HG03139 (cell line): ENCODE results near the gene IP6K1.
"Not testable (repeated sequence)": the region's sequence is repeated elsewhere in the genome, so short reads cannot be mapped to it uniquely, and the experiment has no call there.

Experiments used
- ATAC-seq: cut with Tn5 transposase; IDR thresholded peaks from one replicate; pipeline ENCODE4 v1.9.1; 2021; ENCODE audit not compliant: unreplicated experiment

The IP6K1 gene

DNA sequence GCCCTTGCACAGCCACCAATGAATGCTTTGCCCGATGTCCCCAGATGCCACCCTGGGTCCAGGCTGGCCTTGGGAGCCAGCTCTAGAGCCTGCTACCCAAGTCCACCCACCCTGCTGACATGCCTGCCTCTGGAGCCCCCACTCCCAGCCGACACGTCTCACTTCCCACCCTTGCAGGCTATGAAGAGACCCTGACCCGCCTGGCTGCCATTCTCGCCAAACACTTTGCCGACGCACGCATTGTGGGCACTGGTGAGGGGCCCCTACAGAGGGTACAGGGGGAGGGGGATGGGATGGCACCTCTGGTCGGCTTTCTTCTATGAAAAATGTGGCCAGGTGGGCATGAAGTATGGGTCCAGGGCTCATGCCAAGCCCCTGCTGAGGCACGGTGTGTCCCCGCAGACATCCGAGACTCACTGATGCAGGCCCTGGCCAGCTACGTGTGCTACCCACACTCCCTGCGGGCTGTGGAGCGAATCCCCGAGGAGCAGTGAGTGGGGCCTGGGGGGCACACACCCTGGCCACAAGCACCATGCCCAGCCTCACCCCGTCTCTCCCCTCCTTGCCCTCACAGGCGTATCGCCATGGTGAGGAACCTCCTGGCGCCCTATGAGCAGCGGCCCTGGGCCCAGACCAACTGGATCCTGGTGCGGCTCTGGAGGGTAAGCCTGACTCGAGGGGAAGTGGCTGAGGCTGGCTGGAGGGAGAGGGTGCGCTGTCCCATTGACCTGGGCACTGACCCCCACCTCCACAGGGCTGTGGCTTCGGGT, 72.8 kb downstream of the IP6K1 start:
- ATAC-seq, result no peak

DNA sequence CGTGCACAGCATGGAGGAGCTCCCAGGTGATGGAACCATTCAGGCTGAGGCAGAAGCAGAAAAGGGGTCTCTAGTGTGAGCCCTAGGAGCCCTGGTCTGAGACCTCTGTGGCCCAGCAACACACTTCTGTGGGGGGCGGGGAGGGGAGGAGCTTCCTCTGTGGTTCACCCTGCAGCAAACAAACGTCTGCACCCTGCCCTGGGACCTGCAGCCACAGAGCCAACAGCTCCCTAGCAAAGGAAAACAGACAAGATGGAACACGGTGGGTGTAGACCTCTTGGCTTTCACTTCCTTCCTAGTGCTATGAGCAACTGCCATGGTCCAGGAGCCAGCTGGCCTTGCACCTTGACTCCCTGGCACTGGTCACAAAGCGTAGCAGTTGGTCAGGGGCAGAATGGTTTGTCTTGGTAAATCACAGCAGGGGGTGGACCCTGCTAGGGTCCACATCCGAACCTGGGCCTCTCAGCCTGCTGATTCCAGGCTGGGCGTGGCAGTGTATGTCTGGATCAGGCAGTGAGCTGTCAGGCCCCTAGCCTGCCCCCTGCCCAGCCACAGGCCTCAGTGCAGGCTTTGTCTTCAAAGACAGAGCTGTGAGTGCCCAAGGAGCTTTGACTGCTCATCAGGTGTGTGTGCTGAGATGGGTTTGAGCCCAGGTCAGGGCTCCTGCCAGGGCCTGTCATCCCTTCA, 73.6 kb downstream of the IP6K1 start:
- no peak for ATAC-seq

DNA sequence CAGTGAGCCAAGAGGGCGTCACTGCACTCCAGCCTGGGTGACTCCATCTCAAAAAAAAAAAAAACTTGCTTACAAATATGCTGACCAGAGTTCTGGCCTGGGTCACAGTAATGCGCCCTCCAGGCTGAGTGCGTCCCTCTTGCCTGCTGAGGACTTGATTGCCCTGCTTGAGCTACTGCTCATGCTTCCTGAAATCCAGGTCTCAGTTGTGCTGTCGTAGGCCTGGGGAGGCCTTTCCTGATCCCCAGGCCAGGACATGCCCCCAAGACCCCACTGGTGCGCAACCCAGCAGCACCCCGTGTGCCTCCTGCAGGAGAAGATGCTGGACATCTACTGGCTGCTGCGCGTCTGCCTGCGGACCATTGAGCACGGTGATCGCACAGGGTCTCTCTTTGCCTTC, 74.2 kb downstream of the IP6K1 start:
- ATAC-seq, result no peak

DNA sequence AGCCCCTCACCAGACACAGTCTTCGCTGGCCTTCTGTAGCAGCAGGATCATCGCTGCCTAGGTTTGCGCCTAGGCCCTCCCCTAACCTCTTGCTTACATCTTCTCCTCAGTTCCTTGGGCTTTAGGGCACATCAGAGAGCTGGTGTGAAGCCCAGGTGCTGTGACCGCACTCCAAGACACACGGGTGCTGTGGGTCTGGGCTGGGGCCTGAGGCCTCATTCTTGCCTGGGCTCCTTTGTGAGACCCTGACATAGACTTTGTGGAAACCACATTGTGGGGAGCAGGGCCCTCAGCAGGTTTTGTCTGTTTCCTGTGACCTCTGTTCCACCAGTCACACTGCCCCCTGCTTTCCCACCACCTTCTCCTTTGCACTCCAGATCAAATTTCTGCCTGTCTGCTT, 74.9 kb downstream of the IP6K1 start:
- ATAC-seq, result no peak

DNA sequence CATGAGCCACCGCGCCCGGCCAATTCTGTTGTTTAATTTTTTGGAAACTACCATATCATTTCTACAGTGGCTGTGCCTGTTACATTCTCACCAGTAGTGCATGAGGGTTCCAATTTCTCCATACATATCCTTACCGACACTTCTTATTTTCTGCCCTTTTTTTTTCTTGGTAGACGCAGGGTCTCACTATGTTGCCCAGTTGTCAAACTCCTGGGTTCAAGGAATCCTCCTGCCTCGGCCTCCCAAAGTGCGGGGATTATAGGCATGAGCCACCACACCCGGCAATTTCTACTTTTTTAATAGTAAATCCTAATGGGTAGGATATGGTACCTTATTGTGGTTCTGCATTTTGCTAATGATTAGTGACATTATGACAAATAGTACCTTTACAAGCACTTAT, 76.5 kb downstream of the IP6K1 start:
- no peak for ATAC-seq

DNA sequence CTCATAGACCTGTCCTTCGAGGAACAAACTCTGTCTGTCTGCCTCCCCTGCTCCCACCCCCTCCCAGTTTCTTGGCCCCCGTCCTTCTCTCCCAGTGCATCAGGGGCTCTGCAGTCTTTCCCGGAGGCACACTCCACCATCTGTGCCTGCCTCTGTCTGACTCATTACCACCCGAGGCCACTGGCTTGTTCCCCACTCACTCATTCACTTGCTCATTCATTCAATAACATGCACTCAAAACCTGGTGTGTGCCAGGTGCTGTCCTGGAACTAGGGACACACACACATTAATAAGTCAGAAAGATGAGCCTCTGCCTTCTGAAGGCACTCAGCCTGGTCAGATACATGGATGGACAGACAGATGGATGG, 79.2 kb downstream of the IP6K1 start:
- ATAC-seq, result no peak

DNA sequence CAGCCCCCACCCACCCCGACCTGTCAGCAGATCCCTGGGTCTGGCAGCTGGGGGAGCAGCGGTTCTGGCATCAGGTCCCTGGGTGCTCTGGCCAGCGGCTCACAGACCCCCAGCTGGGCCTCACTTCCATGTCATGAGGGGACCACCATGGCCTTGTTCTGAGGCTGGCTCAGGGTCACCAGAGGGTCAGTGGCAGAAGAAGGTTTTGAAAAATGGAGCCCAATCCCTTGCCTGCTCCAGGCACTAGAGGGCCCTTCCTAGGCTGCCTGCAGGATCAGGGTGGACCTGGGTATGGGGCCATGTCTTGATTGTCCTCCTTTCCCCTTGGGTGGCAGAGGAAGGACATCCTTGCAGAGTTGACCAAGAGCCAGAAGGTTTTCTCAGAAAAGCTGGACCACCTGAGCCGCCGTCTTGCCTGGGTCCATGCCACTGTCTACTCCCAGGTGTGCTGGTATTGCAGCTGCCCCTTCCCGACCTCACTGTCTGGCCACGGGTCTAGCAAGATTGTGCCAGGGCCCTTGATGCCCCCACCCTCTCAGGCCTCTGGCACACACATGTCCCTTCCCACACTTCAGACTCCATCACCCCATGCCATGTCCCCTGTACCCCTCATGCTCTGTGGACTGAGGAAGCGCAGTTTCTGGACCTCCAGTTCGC, 79.8 kb downstream of the IP6K1 start:
- no peak for ATAC-seq

DNA sequence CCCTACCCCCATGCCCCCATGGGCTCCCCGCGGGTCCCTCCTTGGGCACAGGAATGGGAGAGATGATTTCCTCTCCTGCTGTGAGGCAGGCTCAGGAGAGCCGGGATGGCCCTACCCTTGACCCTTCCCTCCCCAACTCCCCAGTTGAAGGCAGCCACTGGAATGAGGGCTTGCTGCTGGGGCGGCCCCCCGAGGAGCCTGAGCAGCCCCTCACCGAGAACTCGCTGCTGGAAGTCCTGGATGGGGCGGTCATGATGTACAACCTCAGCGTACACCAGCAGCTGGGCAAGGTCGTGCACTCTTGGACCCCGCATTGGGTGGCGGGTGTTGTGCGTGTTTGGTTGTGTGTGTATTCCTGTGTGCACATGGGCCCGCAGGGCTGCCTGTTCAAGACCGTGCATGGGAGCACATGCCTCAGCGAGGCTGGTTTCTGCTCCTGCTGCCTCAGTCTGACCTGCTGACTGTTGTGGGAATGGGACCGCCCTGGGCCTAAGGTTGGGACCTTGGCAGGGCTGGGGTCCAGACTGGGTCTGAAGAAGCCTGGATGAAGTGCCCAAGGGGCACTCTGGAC, 80.9 kb downstream of the IP6K1 start:
- ATAC-seq, result no peak

DNA sequence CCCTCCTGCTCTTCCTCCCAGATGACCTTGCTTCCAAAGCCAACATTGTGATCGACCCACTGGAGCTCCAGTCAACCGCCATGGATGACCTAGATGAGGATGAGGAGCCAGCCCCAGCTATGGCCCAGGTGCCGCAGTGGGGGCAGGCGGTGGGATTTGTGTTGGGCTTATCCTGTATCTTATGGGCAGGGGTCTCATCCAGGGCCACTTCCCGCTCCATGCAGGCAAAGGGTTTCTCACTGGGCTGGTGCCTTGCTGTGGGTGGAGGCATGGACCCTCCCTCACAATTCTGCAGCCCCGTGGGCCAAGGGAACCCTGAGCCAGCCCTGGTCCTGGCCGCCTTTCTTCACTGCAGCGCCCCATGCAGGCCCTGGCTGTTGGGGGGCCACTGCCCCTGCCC, 81.7 kb downstream of the IP6K1 start:
- ATAC-seq, result no peak

DNA sequence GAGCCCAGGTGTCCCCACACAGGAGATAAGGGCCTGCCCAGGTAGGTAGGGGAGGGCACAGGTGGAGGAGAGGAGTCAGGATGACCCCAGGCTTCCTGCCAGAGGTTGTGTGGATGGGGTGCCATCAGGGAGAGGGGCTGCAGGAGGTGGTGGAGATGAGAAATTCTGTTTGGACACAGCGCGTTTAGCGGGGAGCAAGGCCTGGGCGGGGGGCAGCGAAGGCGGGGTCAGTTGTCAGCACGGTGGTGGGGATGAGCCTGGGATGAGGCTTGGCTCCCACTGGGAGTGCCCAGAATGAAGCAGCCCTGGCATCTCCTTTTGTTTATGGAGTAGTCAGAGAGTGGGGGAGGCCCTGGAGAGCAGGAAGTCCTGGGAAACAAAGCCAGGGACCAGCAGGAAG, 82.4 kb downstream of the IP6K1 start:
- ATAC-seq, result no peak

DNA sequence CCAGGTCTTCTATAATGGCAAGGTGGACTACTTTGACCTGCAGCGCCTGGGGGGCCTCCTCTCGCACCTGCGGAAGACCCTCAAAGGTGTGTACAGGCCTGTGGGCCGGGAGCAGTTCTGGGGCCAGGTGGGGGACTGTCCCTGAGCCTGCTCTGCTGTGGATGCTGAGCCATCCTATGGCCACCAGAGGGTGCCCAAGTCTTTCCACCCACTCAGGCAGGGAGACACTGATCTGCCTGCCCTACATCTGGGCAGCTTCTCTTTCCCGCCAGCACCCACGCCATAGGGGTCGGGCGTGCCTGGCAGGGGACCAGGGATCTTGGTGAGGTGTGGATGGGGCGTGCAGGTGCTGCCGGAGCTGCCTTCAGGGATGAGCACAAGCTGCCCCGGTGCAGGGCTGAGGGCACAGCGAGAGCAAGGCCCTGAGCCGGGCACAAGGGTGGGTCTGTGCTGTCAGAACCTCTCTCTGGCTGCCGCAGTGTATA, 82.9 kb downstream of the IP6K1 start:
- ATAC-seq, result no peak

DNA sequence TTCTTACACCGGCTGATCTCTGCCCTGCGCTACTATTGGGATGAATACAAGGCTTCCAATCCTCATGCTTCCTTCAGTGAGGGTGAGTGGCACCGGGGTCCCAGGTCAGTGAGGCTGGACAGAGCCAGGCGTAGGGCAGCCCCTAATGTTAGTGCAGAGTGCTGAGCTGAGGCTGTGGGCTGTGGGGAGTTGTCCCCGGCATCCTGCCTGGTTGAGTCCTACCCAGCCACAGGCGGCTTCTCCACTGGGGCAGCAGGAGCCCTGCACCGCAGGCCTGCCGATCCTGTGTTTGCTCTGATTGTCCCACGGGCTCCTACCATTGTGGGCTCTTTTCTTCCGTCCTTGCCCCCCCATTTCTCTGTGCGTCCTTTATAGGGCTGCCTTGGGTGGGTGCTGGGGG, 83.7 kb downstream of the IP6K1 start:
- no peak for ATAC-seq

DNA sequence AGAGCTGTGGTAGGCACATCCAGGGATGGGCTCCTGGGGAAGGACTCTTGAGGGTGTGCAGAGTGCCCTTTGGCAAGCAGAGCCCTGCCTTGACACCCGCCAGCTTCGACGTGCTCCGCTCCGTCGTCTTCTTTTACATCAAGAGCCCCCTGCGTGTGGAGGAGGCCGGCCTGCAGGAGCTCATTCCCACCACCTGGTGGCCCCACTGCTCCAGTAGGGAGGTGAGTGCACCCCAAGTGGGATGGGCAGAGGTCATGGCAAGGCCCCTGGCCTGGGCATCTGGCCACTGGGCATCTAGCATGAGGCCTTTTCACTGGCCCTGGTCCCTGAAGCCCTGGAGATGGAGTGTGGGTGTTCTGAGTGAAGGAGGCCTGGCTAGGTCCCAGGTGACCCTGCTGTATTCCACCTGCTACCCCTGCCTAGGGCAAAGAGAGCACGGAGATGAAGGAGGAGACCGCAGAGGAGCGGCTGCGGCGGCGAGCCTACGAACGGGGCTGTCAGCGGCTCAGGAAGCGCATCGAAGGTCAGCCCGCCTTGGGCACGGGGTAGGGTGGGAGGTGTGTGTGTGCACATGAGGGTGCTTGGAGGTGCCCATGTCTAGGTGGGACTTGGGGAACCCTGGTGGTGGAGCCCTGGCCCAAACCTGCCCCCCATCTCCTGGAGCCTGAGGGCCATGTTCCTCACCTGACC, 84.8 kb downstream of the IP6K1 start:
- no peak for ATAC-seq

DNA sequence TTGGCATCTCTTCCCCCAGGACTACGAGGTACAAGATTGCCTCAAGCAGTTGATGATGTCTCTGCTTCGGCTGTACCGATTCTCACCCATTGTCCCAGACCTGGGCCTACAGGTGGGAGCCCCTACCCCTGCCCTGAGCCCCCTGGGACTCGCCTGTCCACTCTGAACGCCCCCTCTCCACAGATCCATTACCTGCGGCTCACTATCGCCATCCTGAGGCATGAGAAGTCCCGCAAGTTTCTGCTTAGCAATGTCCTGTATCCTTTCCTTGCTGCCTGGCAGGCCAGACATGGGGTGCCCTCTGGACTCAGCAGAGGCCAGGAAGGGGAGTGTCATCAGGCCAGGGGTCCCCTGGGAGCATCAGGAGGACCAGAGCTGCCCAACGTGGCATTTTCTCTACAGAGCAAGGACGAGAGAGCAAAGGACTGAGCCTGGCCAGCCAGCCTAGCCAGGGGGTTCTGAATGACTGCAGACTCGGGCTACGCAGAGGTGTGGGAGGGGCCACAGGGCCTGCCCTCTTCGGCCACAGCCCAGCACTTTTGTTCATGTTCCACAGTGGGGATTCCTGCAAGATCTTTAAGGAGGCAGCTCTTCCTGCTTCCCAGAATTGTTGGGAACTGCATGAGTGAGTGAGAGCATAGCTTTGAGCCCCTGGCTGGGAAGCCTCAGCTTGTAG, 85.8 kb downstream of the IP6K1 start:
- no peak for ATAC-seq

DNA sequence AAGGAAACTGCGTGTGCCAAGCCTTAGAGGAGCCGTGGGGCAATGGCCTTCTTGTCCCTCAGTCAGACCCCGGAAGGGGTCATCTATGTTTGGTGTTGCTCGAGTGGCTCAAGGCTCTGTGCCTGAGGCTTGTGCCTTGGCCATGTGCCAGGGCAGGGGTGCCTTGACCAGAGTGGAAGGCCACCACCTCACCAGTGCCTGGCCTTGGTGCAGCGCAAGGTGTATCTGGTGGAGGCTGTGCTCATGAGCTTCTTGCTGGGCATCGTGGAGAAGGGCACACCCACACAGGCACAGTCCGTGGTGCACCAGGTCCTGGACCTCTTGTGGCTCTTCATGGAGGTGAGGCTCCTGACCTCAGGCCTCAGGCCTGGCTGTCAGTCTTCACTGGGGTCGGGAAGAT, 86.3 kb downstream of the IP6K1 start:
- ATAC-seq, result no peak

DNA sequence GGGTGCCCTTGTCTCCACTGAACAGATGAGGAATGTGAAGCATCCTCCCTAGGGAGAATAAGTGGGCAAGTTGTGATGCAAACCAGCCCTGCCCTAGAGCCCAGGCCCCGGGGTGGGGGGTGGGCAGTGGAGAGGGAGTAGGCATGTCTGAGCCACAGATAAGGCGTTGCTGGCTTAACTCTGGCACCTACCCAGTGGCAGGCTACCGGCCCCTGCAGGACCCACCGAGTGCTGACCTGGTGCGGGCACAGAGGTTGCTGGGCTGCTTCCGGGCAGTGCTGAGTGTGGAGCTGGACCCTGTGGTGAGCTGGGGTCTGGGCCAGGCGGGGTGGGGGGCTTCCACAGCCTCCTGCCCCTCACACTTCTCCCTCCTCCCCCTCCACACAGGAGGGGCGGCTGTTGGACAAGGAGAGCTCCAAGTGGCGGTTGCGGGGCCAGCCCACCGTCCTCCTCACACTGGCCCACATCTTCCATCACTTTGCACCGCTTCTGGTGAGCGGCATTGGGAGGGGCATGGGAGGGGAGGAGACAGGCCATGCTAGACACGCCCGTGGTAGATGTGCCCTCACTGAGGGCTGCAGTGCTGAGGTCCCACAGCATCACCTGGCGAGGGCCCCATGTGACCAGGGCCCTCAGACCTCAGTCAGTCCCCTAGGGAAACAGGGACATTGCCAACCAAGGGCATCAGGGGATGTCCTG, 86.9 kb downstream of the IP6K1 start:
- no peak for ATAC-seq

DNA sequence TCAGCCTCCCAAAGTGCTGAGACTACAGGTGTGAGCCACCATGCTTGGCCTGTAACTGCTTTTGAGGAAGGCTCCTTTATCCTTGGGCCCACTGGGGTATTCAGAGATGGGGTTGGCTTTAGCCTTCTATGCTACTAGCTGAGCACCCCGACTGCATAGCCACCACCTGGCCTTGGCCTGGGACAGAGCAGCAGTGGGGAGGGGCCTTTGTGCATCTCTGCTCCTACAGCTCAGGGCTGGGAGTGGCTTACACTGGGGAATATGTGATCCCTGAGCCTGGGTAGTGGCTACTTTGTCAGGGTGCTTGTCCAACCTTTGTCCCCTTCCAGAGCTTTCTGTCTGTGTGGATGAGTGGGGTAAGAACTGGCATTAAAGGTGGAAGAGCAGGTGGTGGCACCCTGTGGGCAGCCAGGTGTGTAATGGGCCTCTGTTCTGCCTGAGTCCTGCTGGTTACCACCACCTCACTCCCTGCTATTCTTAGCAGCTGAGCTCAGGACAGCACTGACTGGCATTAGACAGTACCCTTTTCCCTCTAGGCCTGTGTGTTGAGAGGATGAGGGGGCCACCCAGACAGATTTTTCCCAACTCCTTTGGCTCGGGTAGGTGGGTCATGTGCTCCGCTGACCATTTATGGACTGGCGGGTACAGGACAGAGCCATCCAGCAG, 90.9 kb downstream of the IP6K1 start:
- ATAC-seq, result not testable (repeated sequence)

DNA sequence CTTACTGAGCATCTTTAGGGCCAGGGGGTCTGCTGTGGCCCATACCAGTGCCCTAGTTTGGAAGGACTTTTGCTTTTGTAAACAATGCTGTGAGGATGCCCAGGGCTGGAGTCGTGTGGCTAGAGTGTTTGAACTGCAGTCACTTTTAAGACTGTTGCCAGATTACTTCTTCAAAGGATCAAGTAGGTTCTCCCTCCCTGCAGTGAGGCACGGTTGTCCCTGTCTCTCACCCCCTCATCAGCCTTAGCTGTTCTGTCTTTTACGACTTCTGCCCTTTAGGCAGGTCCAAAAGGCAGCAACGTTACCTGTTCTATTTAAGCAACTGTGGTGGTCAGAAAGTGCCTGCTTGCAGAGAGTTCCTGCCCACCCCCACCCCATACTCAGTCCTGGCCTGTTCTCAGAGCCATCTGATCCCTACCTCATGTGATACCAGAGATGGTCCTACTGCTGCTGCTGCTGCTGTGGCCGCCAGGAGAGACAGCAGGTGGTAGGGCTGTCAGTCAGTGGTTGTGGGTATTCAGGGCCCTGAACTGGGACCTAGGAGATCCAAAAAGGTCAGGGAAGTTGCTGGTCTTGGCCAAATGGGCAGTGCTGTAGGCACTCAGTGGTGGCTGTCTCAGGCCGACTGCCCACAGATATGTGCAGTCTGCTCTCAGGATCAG, 91.8 kb downstream of the IP6K1 start:
- ATAC-seq, result not testable (repeated sequence)

DNA sequence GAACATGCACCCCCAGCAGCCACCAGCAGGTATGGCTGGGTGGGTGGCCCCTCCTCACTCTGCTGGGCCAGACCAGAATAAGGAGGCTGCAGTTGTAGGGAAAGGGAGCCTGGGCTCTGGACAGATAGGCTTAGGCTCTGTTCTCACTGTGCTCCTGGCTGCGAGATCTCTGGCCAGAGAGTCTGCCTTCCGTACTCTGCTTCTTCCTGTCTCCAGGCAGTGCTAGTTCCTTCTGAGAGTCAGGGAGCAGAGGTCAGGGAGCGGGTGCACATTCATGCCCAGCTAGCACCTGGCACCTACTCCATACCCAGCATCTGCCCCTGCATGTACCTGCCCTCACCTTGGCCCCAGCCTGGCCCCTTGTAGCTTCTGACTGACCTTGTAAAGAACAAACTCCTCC, 94.9 kb downstream of the IP6K1 start:
- ATAC-seq, result not testable (repeated sequence)
